ENCODE data around the gene ARHGAP26.

Gene ARHGAP26

GRCh38 chr5:143033535-143034250 is 263.5 kb downstream of the ARHGAP26 start:
- no peak for DNase-seq (ENCODE audit: low read depth in 2 of 2, low spot score in 1 of 2)

GRCh38 chr5:143036146-143036927 is 266.2 kb downstream of the ARHGAP26 start:
- no peak for DNase-seq (ENCODE audit: low read depth in 2 of 2, low spot score in 1 of 2)

- no peak for DNase-seq (ENCODE audit: low read depth in 2 of 2, low spot score in 1 of 2)
Observed at GRCh38 chr5:143037071-143037470, 266.9 kb downstream of the ARHGAP26 start.

- no peak for DNase-seq (ENCODE audit: low read depth in 2 of 2, low spot score in 1 of 2)
Observed at GRCh38 chr5:143037708-143038107, 267.5 kb downstream of the ARHGAP26 start.

GRCh38 chr5:143040622-143041021 is 270.4 kb downstream of the ARHGAP26 start:
- DNase-seq (ENCODE audit: low read depth in 2 of 2, low spot score in 1 of 2) = no peak

- no peak for DNase-seq (ENCODE audit: low read depth in 2 of 2, low spot score in 1 of 2)
Observed at GRCh38 chr5:143041461-143041860, 271.3 kb downstream of the ARHGAP26 start.

GRCh38 chr5:143041972-143042770 is 272.0 kb downstream of the ARHGAP26 start:
- DNase-seq (ENCODE audit: low read depth in 2 of 2, low spot score in 1 of 2) = no peak

- no peak for DNase-seq (ENCODE audit: low read depth in 2 of 2, low spot score in 1 of 2)
Observed at GRCh38 chr5:143044265-143044664, 274.1 kb downstream of the ARHGAP26 start.

- DNase-seq (ENCODE audit: low read depth in 2 of 2, low spot score in 1 of 2) = no peak
Observed at GRCh38 chr5:143045062-143045461, 274.9 kb downstream of the ARHGAP26 start.

- no peak for DNase-seq (ENCODE audit: low read depth in 2 of 2, low spot score in 1 of 2)
Observed at GRCh38 chr5:143046314-143046713, 276.1 kb downstream of the ARHGAP26 start.

- no peak for DNase-seq (ENCODE audit: low read depth in 2 of 2, low spot score in 1 of 2)
Observed at GRCh38 chr5:143047091-143047490, 276.9 kb downstream of the ARHGAP26 start.

GRCh38 chr5:143050183-143050582 is 280.0 kb downstream of the ARHGAP26 start:
- DNase-seq (ENCODE audit: low read depth in 2 of 2, low spot score in 1 of 2) = no peak

- no peak for DNase-seq (ENCODE audit: low read depth in 2 of 2, low spot score in 1 of 2)
Observed at GRCh38 chr5:143051244-143052058, 281.3 kb downstream of the ARHGAP26 start.

- DNase-seq (ENCODE audit: low read depth in 2 of 2, low spot score in 1 of 2) = no peak
Observed at GRCh38 chr5:143052967-143053682, 282.9 kb downstream of the ARHGAP26 start.

- no peak for DNase-seq (ENCODE audit: low read depth in 2 of 2, low spot score in 1 of 2)
Observed at GRCh38 chr5:143053780-143054179, 283.6 kb downstream of the ARHGAP26 start.

- DNase-seq (ENCODE audit: low read depth in 2 of 2, low spot score in 1 of 2) = no peak
Observed at GRCh38 chr5:143054480-143054941, 284.3 kb downstream of the ARHGAP26 start.

GRCh38 chr5:143055596-143056338 is 285.6 kb downstream of the ARHGAP26 start:
- DNase-seq (ENCODE audit: low read depth in 2 of 2, low spot score in 1 of 2) = no peak

GRCh38 chr5:143056339-143056704 is 286.1 kb downstream of the ARHGAP26 start:
- no peak for DNase-seq (ENCODE audit: low read depth in 2 of 2, low spot score in 1 of 2)

- no peak for DNase-seq (ENCODE audit: low read depth in 2 of 2, low spot score in 1 of 2)
Observed at GRCh38 chr5:143056792-143057579, 286.8 kb downstream of the ARHGAP26 start.
